ENCODE data around the gene PDE3A.

GRCh38 chr12:20432290-20432689, 64.0 kb downstream of the PDE3A start:
- no peak for TF ChIP-seq NR3C1 (CRISPR knock-in tag; conservative IDR thresholded peaks at IDR 0.05; ENCODE audit: low read depth)
- no peak for TF ChIP-seq USF1 (CRISPR knock-in tag; IDR thresholded peaks at IDR 0.05)
- TF ChIP-seq ZNF263 (CRISPR knock-in tag; IDR thresholded peaks at IDR 0.05; ENCODE audit: low read depth) = no peak
- no peak for TF ChIP-seq HMGA2 (CRISPR knock-in tag; IDR thresholded peaks at IDR 0.05)
- no peak for TF ChIP-seq CTCF (IDR thresholded peaks at IDR 0.05)
- no peak for TF ChIP-seq NR2C2 (CRISPR knock-in tag; IDR thresholded peaks at IDR 0.05)
- TF ChIP-seq ZNF532 (CRISPR knock-in tag; IDR thresholded peaks at IDR 0.05; ENCODE audit: borderline replicate concordance) = no peak
- TF ChIP-seq CREB1 (CRISPR knock-in tag; IDR thresholded peaks at IDR 0.05) = no peak
